Panc1 (cell line): Measurements from ENCODE around the gene JPH4. TPM values are rescaled to one million over a fixed set of nuclear protein-coding genes. Genes with fewer than 3 reads are reported as not detected.

Source experiments
- ATAC-seq: fragments of 200-7000 bp; cut with Tn5 transposase; 2 replicates; pipeline ENCODE4 v1.9.1; 2020; ENCODE audit warnings: mild to moderate bottlenecking, moderate library complexity
- BruUV-seq: library from RNA; stranded (reverse); fragments of 400-500 nt; replicated peaks from 2 replicates; lab custom pipeline; 2021; lab: Mats Ljungman, UMichigan
- CTCF ChIA-PET: fragments of 300-600 bp; sonication (Branson Sonifier 250); formaldehyde crosslinking; loops from one replicate; lab custom pipeline; 2022; ENCODE audit warnings: antibody characterized with exemption; lab: Charles Lee
- POLR2A ChIA-PET: fragments of 300-600 bp; sonication (Branson Sonifier 250); formaldehyde crosslinking; loops from one replicate; lab custom pipeline; 2022; ENCODE audit warnings: antibody characterized with exemption; lab: Charles Lee
- DNase-seq: peaks from one replicate; pipeline ENCODE4 v3.0.0-alpha.2; 2010; ENCODE audit warnings: low read depth, low spot score
- H3K27ac ChIP-seq: 2 replicates; pipeline ENCODE4 v1.5.1; 2011; ENCODE audit warnings: mild to moderate bottlenecking, low read length, inconsistent platforms
- H3K27me3 ChIP-seq: fragments of 200-500 bp; sonication (Bioruptor generic); 2 replicates; pipeline ENCODE4 v1.6.0; 2014; ENCODE audit warnings: low read length, inconsistent platforms; ENCODE audit not compliant: control insufficient read depth, insufficient read depth
- H3K36me3 ChIP-seq: fragments of 200-500 bp; sonication (Bioruptor generic); 2 replicates; pipeline ENCODE4 v1.5.1; 2014; ENCODE audit warnings: inconsistent platforms, mild to moderate bottlenecking, low read length, moderate library complexity; ENCODE audit not compliant: control insufficient read depth, insufficient read depth
- H3K4me1 ChIP-seq: 2 replicates; pipeline ENCODE4 v1.5.1; 2011; ENCODE audit warnings: inconsistent platforms, mild to moderate bottlenecking, low read length, moderate library complexity; ENCODE audit not compliant: control insufficient read depth, insufficient read depth
- H3K4me3 ChIP-seq, 2 experiments: 2 replicates each; pipeline ENCODE4 v1.5.1; 2011 to 2012; ENCODE audit warnings: low read depth in 2 of 2, low read length in 2 of 2, mild to moderate bottlenecking in 2 of 2, inconsistent platforms in 1 of 2, moderate library complexity in 1 of 2
- H3K9me3 ChIP-seq: fragments of 200-500 bp; sonication (Bioruptor generic); 2 replicates; pipeline ENCODE4 v1.5.1; 2014; ENCODE audit warnings: low read depth, mild to moderate bottlenecking, inconsistent platforms, low read length, moderate library complexity; ENCODE audit not compliant: control insufficient read depth, insufficient read depth
- CTCF ChIP-seq: fragments of 450-650 bp; IDR thresholded peaks from 2 replicates; pipeline ENCODE4 v1.5.1; 2017; ENCODE audit warnings: mild to moderate bottlenecking
- POLR2AphosphoS5 ChIP-seq: IDR thresholded peaks from 2 replicates; pipeline ENCODE4 v1.6.1; 2012; ENCODE audit warnings: mild to moderate bottlenecking, low read depth, low read length, moderate library complexity
- REST ChIP-seq, 2 experiments: IDR thresholded peaks; 2 replicates each; pipeline ENCODE4 v1.6.1; 2011 to 2012; ENCODE audit warnings: low read depth in 2 of 2, control low read depth in 1 of 2, low read length in 1 of 2, mild to moderate bottlenecking in 1 of 2, moderate library complexity in 1 of 2; ENCODE audit not compliant: insufficient read depth in 1 of 2
- SIN3A ChIP-seq: IDR thresholded peaks from 2 replicates; pipeline ENCODE4 v1.6.1; 2012; ENCODE audit warnings: low read depth, mild to moderate bottlenecking, low read length, moderate library complexity, borderline replicate concordance; ENCODE audit not compliant: insufficient read depth
- TCF7L2 ChIP-seq: IDR thresholded peaks from 2 replicates; pipeline ENCODE4 v1.6.1; 2011; ENCODE audit warnings: mild to moderate bottlenecking, low read depth, low read length, inconsistent platforms
- in situ Hi-C: cut with HindIII; loops from 2 replicates; pipeline ENCODE4 v1.10.0; 2016; ENCODE audit warnings: low sequenced_read_pairs, low pct_unique_long_range_greater_than_20kb
- intact Hi-C: fragments of 100-400 bp; cut with micrococcal nuclease; formaldehyde crosslinking; loops from one replicate; pipeline ENCODE4 v1.10.0; 2022; ENCODE audit not compliant: unreplicated experiment
- total RNA-seq: library from RNA; stranded (reverse); gene quantifications from one replicate; pipeline ENCODE4 v1.2.1, GENCODE V29; 2021; ENCODE audit not compliant: unreplicated experiment

The JPH4 gene
- total RNA-seq, 1 experiment from 2014 or later = 0.05 TPM

GRCh38 chr14:23615856-23616255, 37.3 kb upstream of the JPH4 start:
- ChIA-PET CTCF (no interaction called here), POLR2A (no interaction called here)
- Histone ChIP-seq H3K27me3 (peaks cover 3% of the 10 kb centered on the region), H3K9me3 (no peaks in the 10 kb centered on the region), H3K36me3 (no peaks in the 10 kb centered on the region), H3K27ac (no peak overlapping the region), H3K4me1 (no peaks in the 10 kb centered on the region), H3K4me3 (no peak overlapping the region)
- no peak for ATAC-seq
- BruUV-seq = no TSS peak
- DNase-seq = no peak
- TF ChIP-seq TCF7L2 = no peak
- TF ChIP-seq REST (IDR thresholded peaks at IDR 0.05; ENCODE audit: insufficient read depth in 1 of 2, low read depth in 2 of 2, low read length in 1 of 2) = no peak
- no peak for TF ChIP-seq POLR2AphosphoS5
- TF ChIP-seq CTCF = no peak
- no peak for TF ChIP-seq SIN3A
- intact Hi-C loops (no loop called here), in situ Hi-C loops (no loop called here)

GRCh38 chr14:23614395-23614828, 35.8 kb upstream of the JPH4 start:
- in situ Hi-C loops = no loop called here
- CTCF ChIA-PET = interaction anchor here (1.2 kb wide), 1 partner anchor 296 kb away, joined by 4 read pairs; no protein-coding TSS in a partner anchor
- Histone ChIP-seq H3K4me1 (no peaks in the 10 kb centered on the region), H3K9me3 (no peaks in the 10 kb centered on the region), H3K27me3 (peaks cover 3% of the 10 kb centered on the region), H3K36me3 (no peaks in the 10 kb centered on the region), H3K4me3 (no peak overlapping the region), H3K27ac (no peak overlapping the region)
- no TSS peak for BruUV-seq
- no peak for ATAC-seq
- no peak for TF ChIP-seq CTCF
- no peak for TF ChIP-seq SIN3A
- no peak for TF ChIP-seq REST (IDR thresholded peaks at IDR 0.05; ENCODE audit: insufficient read depth in 1 of 2, low read depth in 2 of 2, low read length in 1 of 2)
- no peak for TF ChIP-seq POLR2AphosphoS5
- no peak for TF ChIP-seq TCF7L2
- DNase-seq = no peak
- intact Hi-C loops = no loop called here
- POLR2A ChIA-PET = no interaction called here
